ENCODE results near the gene PDIA2.

Gene PDIA2

GRCh38 chr16:281660-282255 is 1.2 kb upstream of the PDIA2 start:
- DNase-seq (ENCODE audit: low read depth): no peak
- no peak overlapping the region for H3K4me3 ChIP-seq (ENCODE audit: low read length)
- TF ChIP-seq, protein P1, sequence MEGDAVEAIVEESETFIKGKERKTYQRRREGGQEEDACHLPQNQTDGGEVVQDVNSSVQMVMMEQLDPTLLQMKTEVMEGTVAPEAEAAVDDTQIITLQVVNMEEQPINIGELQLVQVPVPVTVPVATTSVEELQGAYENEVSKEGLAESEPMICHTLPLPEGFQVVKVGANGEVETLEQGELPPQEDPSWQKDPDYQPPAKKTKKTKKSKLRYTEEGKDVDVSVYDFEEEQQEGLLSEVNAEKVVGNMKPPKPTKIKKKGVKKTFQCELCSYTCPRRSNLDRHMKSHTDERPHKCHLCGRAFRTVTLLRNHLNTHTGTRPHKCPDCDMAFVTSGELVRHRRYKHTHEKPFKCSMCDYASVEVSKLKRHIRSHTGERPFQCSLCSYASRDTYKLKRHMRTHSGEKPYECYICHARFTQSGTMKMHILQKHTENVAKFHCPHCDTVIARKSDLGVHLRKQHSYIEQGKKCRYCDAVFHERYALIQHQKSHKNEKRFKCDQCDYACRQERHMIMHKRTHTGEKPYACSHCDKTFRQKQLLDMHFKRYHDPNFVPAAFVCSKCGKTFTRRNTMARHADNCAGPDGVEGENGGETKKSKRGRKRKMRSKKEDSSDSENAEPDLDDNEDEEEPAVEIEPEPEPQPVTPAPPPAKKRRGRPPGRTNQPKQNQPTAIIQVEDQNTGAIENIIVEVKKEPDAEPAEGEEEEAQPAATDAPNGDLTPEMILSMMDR (conservative IDR thresholded peaks at IDR 0.05; ENCODE audit: low read depth, low read length): no peak

DNA sequence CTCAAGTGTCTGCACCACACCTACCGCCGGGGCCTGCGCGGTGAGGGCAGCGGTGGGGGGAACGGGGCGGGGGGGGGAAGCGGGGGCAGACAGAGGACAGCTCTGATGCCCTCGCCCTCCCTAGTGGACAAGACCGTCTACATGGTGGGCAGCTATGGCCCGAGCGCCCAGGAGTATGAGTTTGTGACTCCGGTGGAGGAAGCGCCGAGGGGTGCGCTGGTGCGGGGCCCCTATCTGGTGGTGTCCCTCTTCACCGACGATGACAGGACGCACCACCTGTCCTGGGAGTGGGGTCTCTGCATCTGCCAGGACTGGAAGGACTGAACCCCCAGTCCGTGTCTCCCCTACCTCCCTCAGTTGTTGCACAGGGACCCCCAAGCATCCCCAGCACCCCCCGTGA is 473 bp upstream of the PDIA2 start:
- no peak for DNase-seq (ENCODE audit: low read depth)
- TF ChIP-seq, protein P1 (conservative IDR thresholded peaks at IDR 0.05; ENCODE audit: low read depth, low read length): no peak
- no peak overlapping the region for H3K4me3 ChIP-seq (ENCODE audit: low read length)

- no peak overlapping the region for H3K4me3 ChIP-seq (ENCODE audit: low read length)
- TF ChIP-seq, protein P1 (conservative IDR thresholded peaks at IDR 0.05; ENCODE audit: low read depth, low read length): no peak
- no peak for DNase-seq (ENCODE audit: low read depth)
Observed at GRCh38 chr16:284204-285120, 1.5 kb downstream of the PDIA2 start.

- no peak overlapping the region for H3K4me3 ChIP-seq (ENCODE audit: low read length)
- TF ChIP-seq, protein P1 (conservative IDR thresholded peaks at IDR 0.05; ENCODE audit: low read depth, low read length): no peak
- no peak for DNase-seq (ENCODE audit: low read depth)
Observed at GRCh38 chr16:285146-286055, 2.4 kb downstream of the PDIA2 start.

DNA sequence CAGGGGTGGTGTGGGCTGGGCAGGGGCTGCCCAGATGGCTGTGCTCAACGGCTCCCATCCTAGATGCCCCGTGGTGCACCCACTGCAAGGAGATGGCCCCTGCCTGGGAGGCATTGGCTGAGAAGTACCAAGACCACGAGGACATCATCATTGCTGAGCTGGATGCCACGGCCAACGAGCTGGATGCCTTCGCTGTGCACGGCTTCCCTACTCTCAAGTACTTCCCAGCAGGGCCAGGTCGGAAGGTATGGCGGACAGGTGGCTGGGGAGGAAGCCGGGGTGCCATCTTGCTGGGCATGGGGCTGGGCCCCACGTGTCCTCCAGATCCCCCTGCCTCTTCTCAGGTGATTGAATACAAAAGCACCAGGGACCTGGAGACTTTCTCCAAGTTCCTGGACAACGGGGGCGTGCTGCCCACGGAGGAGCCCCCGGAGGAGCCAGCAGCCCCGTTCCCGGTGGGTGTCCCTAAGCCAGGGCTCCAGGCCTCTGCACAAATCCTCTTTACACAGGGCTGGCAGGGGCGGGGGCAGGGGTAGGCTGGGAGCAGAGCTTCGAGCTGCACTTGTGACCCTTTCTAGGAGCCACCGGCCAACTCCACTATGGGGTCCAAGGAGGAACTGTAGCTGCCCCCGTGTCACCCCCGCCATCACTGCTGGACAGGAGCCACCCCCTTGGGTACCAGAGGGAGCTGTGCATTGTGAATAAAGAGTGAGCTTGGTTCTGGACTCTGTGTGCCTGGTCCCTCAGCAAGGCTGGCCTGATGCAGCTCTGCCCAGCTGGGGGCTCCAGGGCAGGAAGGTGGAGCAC is 3.7 kb downstream of the PDIA2 start:
- TF ChIP-seq, protein P1 (conservative IDR thresholded peaks at IDR 0.05; ENCODE audit: low read depth, low read length): no peak
- DNase-seq (ENCODE audit: low read depth): no peak
- H3K4me3 ChIP-seq (ENCODE audit: low read length): no peak overlapping the region

GRCh38 chr16:287298-287811 is 4.4 kb downstream of the PDIA2 start:
- TF ChIP-seq, protein P1 (conservative IDR thresholded peaks at IDR 0.05; ENCODE audit: low read depth, low read length): no peak
- no peak overlapping the region for H3K4me3 ChIP-seq (ENCODE audit: low read length)
- no peak for DNase-seq (ENCODE audit: low read depth)
